Keratinocyte (primary cell): ENCODE measurements around the gene CRHR2.

Source experiments
- CTCF ChIP-seq, 3 experiments: IDR thresholded peaks in 1 of 3; conservative IDR thresholded peaks in 1 of 3; optimal IDR thresholded peaks in 1 of 3; 2 replicates in 2 of 3; 3 replicates in 1 of 3; pipeline versions ENCODE3 to v1.5.1; 2011; ENCODE audit warnings: low read length in 3 of 3, mild to moderate bottlenecking in 3 of 3, moderate library complexity in 2 of 3, control low read depth in 1 of 3, inconsistent platforms in 1 of 3; ENCODE audit not compliant: insufficient read depth in 2 of 3; ENCODE audit errors: extremely low read depth in 1 of 3
- EZH2 ChIP-seq: IDR thresholded peaks from one replicate; pipeline ENCODE4 v1.6.1; 2012; ENCODE audit warnings: inconsistent platforms, mild to moderate bottlenecking, low read length, moderate library complexity

- TF ChIP-seq CTCF (optimal IDR thresholded peaks at IDR 0.05 in 1 of 3, IDR thresholded peaks at IDR 0.05 in 1 of 3, conservative IDR thresholded peaks at IDR 0.05 in 1 of 3; ENCODE audit: extremely low read depth in 1 of 3, insufficient read depth in 2 of 3, low read length in 3 of 3) (no peak), EZH2 (no peak)
Measured at GRCh38 chr7:30661926-30662325, 20.3 kb downstream of the CRHR2 start.
